ENCODE measurements around the gene VAV2.

- TF ChIP-seq CTCF (IDR thresholded peaks at IDR 0.05) (no peak), USF2 (IDR thresholded peaks at IDR 0.05; ENCODE audit: borderline replicate concordance, low read depth, low read length) (no peak), EZH2phosphoT487 (IDR thresholded peaks at IDR 0.05; ENCODE audit: borderline replicate concordance, low read depth) (no peak), RAD21 (IDR thresholded peaks at IDR 0.05; ENCODE audit: low read length) (no peak), MXI1 (IDR thresholded peaks at IDR 0.05; ENCODE audit: low read depth, low read length) (no peak), SMC3 (IDR thresholded peaks at IDR 0.05; ENCODE audit: low read depth, low read length) (no peak), FOXM1 (IDR thresholded peaks at IDR 0.05; ENCODE audit: low read depth) (no peak), EP300 (IDR thresholded peaks at IDR 0.05; ENCODE audit: borderline replicate concordance in 1 of 2, low read depth in 1 of 2, low read length in 1 of 2) (no peak), NFIC (IDR thresholded peaks at IDR 0.05; ENCODE audit: borderline replicate concordance) (no peak), SIN3A (IDR thresholded peaks at IDR 0.05; ENCODE audit: borderline replicate concordance, low read depth, low read length) (no peak), POLR2AphosphoS5 (IDR thresholded peaks at IDR 0.05; ENCODE audit: low read depth, low read length) (no peak), YY1 (IDR thresholded peaks at IDR 0.05; ENCODE audit: low read depth) (no peak), USF1 (IDR thresholded peaks at IDR 0.05; ENCODE audit: borderline replicate concordance, low read depth) (no peak), JUND (IDR thresholded peaks at IDR 0.05) (no peak)
Measured at GRCh38 chr9:133787754-133788025, 204.4 kb downstream of the VAV2 start.

Measured in SK-N-SH (cell line).